PC-9 (cell line): ENCODE data around the gene CRYBG1. TPM values are rescaled to one million over a fixed set of nuclear protein-coding genes. Genes with fewer than 3 reads are reported as not detected.
"Not testable (repeated sequence)": the region's sequence is repeated elsewhere in the genome, so short reads cannot be mapped to it uniquely, and the experiment has no call there.

ENCODE experiments used
- BruUV-seq: library from RNA; stranded (reverse); fragments of 400-500 nt; replicated peaks from 2 replicates; lab custom pipeline; 2021; lab: Mats Ljungman, UMichigan
- CTCF ChIA-PET: fragments of 300-600 bp; sonication (Branson Sonifier 250); formaldehyde crosslinking; loops from one replicate; lab custom pipeline; 2022; ENCODE audit warnings: antibody characterized with exemption; lab: Charles Lee
- POLR2A ChIA-PET: fragments of 300-600 bp; sonication (Branson Sonifier 250); formaldehyde crosslinking; loops from one replicate; lab custom pipeline; 2022; ENCODE audit warnings: antibody characterized with exemption; ENCODE audit not compliant: unreplicated experiment; lab: Charles Lee
- DNase-seq, 2 experiments: peaks; one replicate each; pipeline versions ENCODE4 v3.0.0 to v3.0.0-alpha.2; 2015 to 2022; ENCODE audit warnings: mixed read lengths in 1 of 2
- H2AFZ ChIP-seq: fragments of 200-600 bp; sonication (generic); 2 replicates; pipeline ENCODE4 v1.8.1; 2017; ENCODE audit warnings: antibody characterized with exemption
- H3F3A ChIP-seq: fragments of 200-600 bp; sonication (generic); 2 replicates; pipeline ENCODE4 v1.8.1; 2017; ENCODE audit warnings: antibody characterized with exemption, mild to moderate bottlenecking, low read depth; ENCODE audit not compliant: insufficient read depth
- H3K27ac ChIP-seq: fragments of 200-600 bp; sonication (generic); 2 replicates; pipeline ENCODE4 v1.6.1; 2016; ENCODE audit warnings: mixed run types
- H3K27me3 ChIP-seq: fragments of 200-600 bp; sonication (generic); 2 replicates; pipeline ENCODE4 v1.6.1; 2016; ENCODE audit warnings: low read depth, mixed run types; ENCODE audit not compliant: insufficient read depth
- H3K36me3 ChIP-seq: fragments of 200-600 bp; sonication (generic); 2 replicates; pipeline ENCODE4 v1.6.1; 2016; ENCODE audit warnings: low read depth, mixed run types
- H3K4me1 ChIP-seq: fragments of 200-600 bp; sonication (generic); replicated peaks from 2 replicates; pipeline ENCODE4 v1.6.1; 2016; ENCODE audit warnings: mixed run types; ENCODE audit not compliant: insufficient read depth
- H3K4me2 ChIP-seq: fragments of 200-600 bp; sonication (generic); 2 replicates; pipeline ENCODE4 v1.6.1; 2017; ENCODE audit warnings: mixed run types
- H3K4me3 ChIP-seq: fragments of 200-600 bp; sonication (generic); 2 replicates; pipeline ENCODE4 v1.6.1; 2016; ENCODE audit warnings: mixed run types
- H3K79me2 ChIP-seq: fragments of 200-600 bp; sonication (generic); 2 replicates; pipeline ENCODE4 v1.6.1; 2017; ENCODE audit warnings: low read depth, mixed run types
- H3K9me2 ChIP-seq: fragments of 200-600 bp; sonication (generic); 2 replicates; pipeline ENCODE4 v1.8.1; 2017; ENCODE audit warnings: mild to moderate bottlenecking; ENCODE audit not compliant: insufficient read depth
- H3K9me3 ChIP-seq: fragments of 200-600 bp; sonication (generic); 2 replicates; pipeline ENCODE4 v1.8.1; 2016; ENCODE audit warnings: low read depth; ENCODE audit not compliant: insufficient read depth
- H4K20me1 ChIP-seq: fragments of 200-600 bp; sonication (generic); 2 replicates; pipeline ENCODE4 v1.8.1; 2017; ENCODE audit not compliant: insufficient read depth
- EZH2 ChIP-seq: fragments of 200-600 bp; sonication (generic); IDR thresholded peaks from 2 replicates; pipeline ENCODE4 v1.8.0; 2017; ENCODE audit warnings: antibody characterized with exemption, low read depth
- intact Hi-C: fragments of 100-400 bp; cut with micrococcal nuclease; formaldehyde crosslinking; loops from one replicate; pipeline ENCODE4 v1.10.0; 2022; ENCODE audit not compliant: unreplicated experiment
- total RNA-seq: library from RNA; stranded (reverse); gene quantifications from 2 replicates; pipeline ENCODE4 v1.2.3, GENCODE V29; 2021
- TF ChIP-seq, protein P1 (sequence below): fragments of 200-600 bp; sonication (generic); conservative IDR thresholded peaks from 2 replicates; pipeline ENCODE4 v1.6.1; 2017; ENCODE audit warnings: mixed run types, antibody characterized with exemption, mild to moderate bottlenecking, moderate library complexity

Gene CRYBG1
- total RNA-seq, 1 experiment from 2014 or later, result 49.3 TPM

DNA sequence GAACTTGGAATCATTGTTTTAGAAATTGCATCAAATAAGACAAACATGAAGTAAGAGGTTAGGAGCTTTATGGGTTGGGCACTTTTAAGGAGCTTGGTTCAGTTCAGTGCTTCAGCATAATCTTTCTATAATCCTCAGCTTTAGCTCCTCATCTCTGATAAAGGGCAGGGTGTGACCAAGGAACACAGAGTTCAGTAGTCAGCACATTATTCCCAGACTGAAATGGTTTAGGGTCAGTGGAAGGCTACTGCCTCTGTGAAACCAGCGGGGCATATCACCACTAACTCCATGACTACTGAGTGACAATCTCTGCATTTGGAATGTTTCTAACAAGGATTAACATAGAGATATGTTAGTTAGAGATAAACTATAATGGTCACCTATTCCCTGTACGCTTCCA lies 36.9 kb downstream of the CRYBG1 start:
- H3K36me3 ChIP-seq, result peaks cover 4% of the 10 kb centered on the region; the same call in 1 of the 2 replicates
- H3K9me3 ChIP-seq, result no peaks in the 10 kb centered on the region; the same call in 1 of the 2 replicates
- no peak overlapping the region for H3K4me3 ChIP-seq
- no peak overlapping the region for H3K27ac ChIP-seq
- no peak overlapping the region for H2AFZ ChIP-seq
- TF ChIP-seq, protein P1, sequence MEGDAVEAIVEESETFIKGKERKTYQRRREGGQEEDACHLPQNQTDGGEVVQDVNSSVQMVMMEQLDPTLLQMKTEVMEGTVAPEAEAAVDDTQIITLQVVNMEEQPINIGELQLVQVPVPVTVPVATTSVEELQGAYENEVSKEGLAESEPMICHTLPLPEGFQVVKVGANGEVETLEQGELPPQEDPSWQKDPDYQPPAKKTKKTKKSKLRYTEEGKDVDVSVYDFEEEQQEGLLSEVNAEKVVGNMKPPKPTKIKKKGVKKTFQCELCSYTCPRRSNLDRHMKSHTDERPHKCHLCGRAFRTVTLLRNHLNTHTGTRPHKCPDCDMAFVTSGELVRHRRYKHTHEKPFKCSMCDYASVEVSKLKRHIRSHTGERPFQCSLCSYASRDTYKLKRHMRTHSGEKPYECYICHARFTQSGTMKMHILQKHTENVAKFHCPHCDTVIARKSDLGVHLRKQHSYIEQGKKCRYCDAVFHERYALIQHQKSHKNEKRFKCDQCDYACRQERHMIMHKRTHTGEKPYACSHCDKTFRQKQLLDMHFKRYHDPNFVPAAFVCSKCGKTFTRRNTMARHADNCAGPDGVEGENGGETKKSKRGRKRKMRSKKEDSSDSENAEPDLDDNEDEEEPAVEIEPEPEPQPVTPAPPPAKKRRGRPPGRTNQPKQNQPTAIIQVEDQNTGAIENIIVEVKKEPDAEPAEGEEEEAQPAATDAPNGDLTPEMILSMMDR, result no peak
- no peak for TF ChIP-seq EZH2
- CTCF ChIA-PET, result no interaction called here
- BruUV-seq, result no TSS peak
- H4K20me1 ChIP-seq, result no peaks in the 10 kb centered on the region
- intact Hi-C loops, result no loop called here
- H3K4me1 ChIP-seq, result peaks cover 22% of the 10 kb centered on the region
- no peaks in the 10 kb centered on the region for H3K27me3 ChIP-seq
- DNase-seq, result no peak
- no peaks in the 10 kb centered on the region for H3K9me2 ChIP-seq
- no peaks in the 10 kb centered on the region; the same call in 1 of the 2 replicates for H3F3A ChIP-seq
- no peak overlapping the region for H3K4me2 ChIP-seq
- H3K79me2 ChIP-seq, result no peaks in the 10 kb centered on the region
- POLR2A ChIA-PET, result interaction anchor here (0.5 kb wide), 1 partner anchor 14 kb away, joined by 3 read pairs; no protein-coding TSS in a partner anchor

DNA sequence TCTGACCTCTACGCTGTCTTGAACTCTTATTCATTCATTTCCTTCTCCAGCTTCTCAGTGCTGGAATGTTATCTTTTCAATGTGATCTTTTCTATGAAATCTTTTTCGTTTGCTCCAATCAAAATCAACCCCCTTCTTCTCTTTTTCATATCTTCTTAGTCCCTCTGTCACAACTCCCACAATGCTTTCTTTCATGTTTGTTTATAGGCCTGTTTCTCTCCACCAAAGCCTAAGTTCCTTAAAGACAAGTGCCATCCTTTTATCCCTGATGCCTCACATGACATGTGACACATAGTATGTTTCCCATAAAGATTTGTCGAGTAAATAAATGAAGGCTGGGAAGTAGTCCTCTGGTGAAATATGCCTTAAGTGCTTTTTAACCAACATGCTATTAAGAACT lies 38.1 kb downstream of the CRYBG1 start:
- H3K9me2 ChIP-seq, result no peaks in the 10 kb centered on the region
- no TSS peak for BruUV-seq
- peaks cover 4% of the 10 kb centered on the region; the same call in 1 of the 2 replicates for H3K36me3 ChIP-seq
- H3K4me3 ChIP-seq, result no peak overlapping the region
- H4K20me1 ChIP-seq, result no peaks in the 10 kb centered on the region
- H3K27ac ChIP-seq, result no peak overlapping the region
- no peak overlapping the region for H3K4me2 ChIP-seq
- ChIA-PET POLR2A (no interaction called here), CTCF (no interaction called here)
- H3K79me2 ChIP-seq, result no peaks in the 10 kb centered on the region
- no peak for TF ChIP-seq EZH2
- TF ChIP-seq, protein P1, result no peak
- intact Hi-C loops, result no loop called here
- H3K4me1 ChIP-seq, result peaks cover 22% of the 10 kb centered on the region
- DNase-seq, result no peak
- H3F3A ChIP-seq, result no peaks in the 10 kb centered on the region; the same call in 1 of the 2 replicates
- no peaks in the 10 kb centered on the region; the same call in 1 of the 2 replicates for H3K9me3 ChIP-seq
- no peak overlapping the region for H2AFZ ChIP-seq
- H3K27me3 ChIP-seq, result no peaks in the 10 kb centered on the region

DNA sequence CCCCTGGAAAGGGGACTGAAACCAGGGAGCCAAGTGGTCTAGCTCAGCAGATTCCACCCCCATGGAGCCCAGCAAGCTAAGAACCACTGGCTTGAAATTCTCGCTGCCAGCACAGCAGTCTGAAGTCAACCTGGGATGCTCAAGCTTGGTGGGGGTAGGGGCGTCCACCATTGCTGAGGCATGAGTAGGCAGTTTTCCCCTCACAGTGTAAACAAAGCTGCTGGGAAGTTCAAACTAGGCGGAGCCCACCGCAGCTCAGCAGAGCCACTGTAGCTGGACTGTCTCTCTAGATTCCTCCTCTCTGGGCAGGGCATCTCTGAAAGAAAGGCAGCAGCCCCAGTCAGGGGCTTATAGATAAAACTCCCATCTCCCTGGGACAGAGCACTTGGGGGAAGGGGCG lies 44.5 kb downstream of the CRYBG1 start:
- H3K79me2 ChIP-seq, H3K27ac ChIP-seq, H3K9me3 ChIP-seq, H3K4me2 ChIP-seq, H3K9me2 ChIP-seq, H4K20me1 ChIP-seq, DNase-seq, H3K4me1 ChIP-seq, intact Hi-C loops, POLR2A ChIA-PET, H3F3A ChIP-seq, H3K36me3 ChIP-seq, H2AFZ ChIP-seq, H3K4me3 ChIP-seq, BruUV-seq, H3K27me3 ChIP-seq: not testable (repeated sequence)
- CTCF ChIA-PET, result interaction anchor here (0.6 kb wide), 1 partner anchor 393 kb away, joined by 4 read pairs; no protein-coding TSS in a partner anchor

DNA sequence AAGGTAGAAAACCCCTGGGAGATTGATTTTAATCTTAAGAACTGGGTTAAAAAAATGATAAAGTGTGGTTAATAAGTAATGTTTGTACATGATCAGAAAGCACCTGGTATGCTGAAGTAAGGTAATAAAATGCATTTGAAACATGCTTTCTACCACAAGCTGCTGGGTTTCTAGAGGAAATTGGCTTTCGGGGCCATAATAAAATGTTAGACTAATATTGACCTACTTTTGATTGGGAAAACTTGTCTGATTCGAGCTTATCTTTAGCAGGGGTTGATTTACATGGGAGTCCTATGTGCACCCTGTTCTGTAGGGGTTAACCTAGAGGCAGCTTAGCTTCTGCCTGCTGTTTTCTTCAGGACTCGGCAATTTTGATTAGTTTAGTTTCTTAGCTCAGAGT lies 50.5 kb downstream of the CRYBG1 start:
- H4K20me1 ChIP-seq, result no peaks in the 10 kb centered on the region
- no TSS peak for BruUV-seq
- no peak overlapping the region for H3K4me3 ChIP-seq
- H3F3A ChIP-seq, result no peaks in the 10 kb centered on the region
- no peaks in the 10 kb centered on the region for H3K36me3 ChIP-seq
- no peak overlapping the region for H3K27ac ChIP-seq
- H3K4me1 ChIP-seq, result peaks cover 2% of the 10 kb centered on the region; the same call in 1 of the 2 replicates
- TF ChIP-seq, protein P1, result no peak
- TF ChIP-seq EZH2, result no peak
- ChIA-PET POLR2A (interaction anchor here (0.6 to 0.7 kb wide), 2 partner anchors 13 to 38 kb away, joined by 3 read pairs; no protein-coding TSS in a partner anchor), CTCF (no interaction called here)
- no peaks in the 10 kb centered on the region for H3K9me2 ChIP-seq
- no peaks in the 10 kb centered on the region for H3K9me3 ChIP-seq
- intact Hi-C loops, result no loop called here
- no peaks in the 10 kb centered on the region for H3K79me2 ChIP-seq
- H3K27me3 ChIP-seq, result no peaks in the 10 kb centered on the region
- no peak overlapping the region for H2AFZ ChIP-seq
- no peak overlapping the region for H3K4me2 ChIP-seq
- no peak for DNase-seq
